ENCODE measurements around the gene SESN2.

SESN2 gene

GRCh38 chr1:28282426-28283407 is 23.4 kb downstream of the SESN2 start:
- no peak for DNase-seq

GRCh38 chr1:28286111-28286510 is 26.8 kb downstream of the SESN2 start:
- no peak for DNase-seq

DNA sequence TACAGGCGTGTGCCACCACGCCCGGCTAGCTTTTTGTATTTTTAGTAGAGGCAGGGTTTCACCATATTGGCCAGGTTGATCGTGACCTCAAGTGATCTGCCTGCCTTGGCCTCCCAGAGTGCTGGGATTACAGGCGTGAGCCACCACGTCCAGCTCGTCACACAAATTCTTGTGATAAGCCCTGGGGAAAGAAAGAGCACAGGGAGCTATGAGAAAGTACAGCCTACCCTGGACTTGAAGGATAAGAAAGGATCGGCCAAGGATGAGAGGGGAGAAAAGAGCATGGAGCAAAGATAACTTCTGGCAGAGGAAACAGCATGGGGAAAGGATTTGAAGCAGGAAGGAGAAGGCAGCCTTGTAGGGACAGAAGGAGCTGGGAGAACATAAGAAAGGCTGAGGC is 29.2 kb downstream of the SESN2 start:
- no peak for DNase-seq

DNA sequence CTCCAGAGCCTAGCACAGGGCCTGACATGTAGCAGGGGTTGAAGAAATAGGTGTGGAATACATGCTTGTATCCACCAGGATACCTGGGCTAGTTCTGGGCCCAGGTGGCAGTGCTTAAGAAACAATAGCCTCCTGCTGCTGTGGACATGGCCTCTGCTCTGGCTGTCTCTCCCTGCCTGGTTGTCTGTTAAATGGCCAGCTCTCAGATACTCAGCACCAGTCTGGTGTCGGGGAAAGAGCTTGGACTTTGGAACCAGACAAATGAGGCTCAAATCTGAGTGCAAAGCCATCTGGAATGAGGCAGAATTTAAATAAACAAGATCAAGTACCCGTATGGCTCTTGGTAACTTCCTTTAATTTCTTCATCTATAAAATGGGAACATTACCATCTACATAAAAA is 31.5 kb downstream of the SESN2 start:
- no peak for DNase-seq

DNA sequence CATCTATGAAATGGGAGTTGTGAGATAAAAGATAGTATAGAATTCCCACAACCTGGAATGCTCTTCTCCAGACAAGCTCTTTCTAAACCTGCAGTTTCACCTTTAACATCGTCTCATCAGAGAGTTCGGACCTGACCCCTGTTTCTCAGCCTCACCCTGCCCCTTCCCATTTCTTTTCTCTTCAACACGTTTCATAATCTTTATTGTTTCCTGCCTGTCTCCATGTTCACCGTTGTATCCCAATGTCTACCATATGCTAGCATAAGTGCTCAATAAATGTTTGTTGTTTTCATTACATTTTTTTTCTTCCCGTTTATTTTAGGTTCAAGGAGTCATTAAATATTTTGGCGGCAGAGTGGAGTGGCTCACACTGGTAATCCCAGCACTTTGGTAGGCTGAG is 32.4 kb downstream of the SESN2 start:
- DNase-seq = no peak

- no peak for DNase-seq
Measured at GRCh38 chr1:28295936-28296335, 36.6 kb downstream of the SESN2 start.

DNA sequence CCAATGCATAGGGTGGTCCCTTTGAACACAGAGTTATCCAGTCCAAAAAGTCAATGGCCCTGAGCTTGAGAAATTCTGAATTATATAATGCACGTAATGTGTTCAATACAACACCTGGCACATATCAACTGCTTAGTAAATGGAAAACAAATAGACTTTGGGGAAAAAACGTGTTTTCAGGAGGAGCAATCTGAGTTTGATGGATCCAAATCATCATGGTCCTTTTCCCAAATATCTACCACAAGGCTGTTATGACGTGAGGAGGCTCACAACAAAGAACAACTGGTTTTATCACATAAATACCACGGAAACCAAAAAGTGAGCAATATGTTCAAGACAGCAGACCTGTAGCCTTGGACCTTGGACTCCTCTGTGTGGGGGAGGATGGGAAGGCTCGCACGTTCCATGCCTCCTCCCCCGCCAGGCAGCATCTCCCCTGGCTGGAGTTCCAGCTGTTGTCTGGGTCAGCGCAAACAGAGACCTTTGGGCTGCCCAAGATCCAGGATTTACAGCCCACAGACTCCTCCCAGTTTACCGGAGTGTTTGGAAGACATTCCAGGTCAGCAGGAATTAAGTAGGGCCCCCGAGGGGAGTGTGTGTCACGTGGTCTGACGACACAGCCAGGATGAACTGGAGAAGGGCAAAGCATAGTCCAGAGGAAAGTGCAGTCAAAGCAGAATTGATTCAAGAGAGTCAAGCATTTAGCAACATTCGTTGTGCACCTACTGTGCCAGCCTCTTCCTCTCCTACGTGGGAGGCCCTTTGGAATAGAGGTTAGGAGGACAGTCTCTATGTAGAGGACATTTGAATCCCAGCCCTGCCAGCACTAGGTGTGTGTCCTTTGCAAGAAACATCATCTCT is 37.3 kb downstream of the SESN2 start:
- peak; percentile 65 for DNase-seq

DNA sequence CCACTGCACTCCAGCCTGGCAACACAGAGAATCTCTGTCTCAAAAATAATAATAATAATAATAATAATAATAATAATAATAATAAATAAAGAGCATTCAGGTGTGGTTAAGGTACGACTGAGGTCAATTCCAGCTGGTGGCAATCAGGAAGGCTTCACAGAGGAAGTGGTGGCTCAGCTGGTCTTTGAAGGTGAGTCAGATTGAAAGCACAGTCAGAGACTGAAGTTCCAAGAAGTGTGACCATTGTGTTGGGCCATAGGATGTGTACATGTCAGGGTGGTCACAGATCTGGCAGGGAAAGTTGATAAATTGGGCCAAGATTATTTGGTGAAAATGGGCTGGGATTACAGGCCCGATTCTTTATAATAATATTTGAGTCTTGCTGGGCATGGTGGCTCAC is 38.5 kb downstream of the SESN2 start:
- DNase-seq = no peak

GRCh38 chr1:28298438-28298837 is 39.1 kb downstream of the SESN2 start:
- DNase-seq = no peak

- DNase-seq = no peak
Measured at GRCh38 chr1:28301368-28302174, 42.3 kb downstream of the SESN2 start.

GRCh38 chr1:28302247-28302646 is 42.9 kb downstream of the SESN2 start:
- no peak for DNase-seq

DNA sequence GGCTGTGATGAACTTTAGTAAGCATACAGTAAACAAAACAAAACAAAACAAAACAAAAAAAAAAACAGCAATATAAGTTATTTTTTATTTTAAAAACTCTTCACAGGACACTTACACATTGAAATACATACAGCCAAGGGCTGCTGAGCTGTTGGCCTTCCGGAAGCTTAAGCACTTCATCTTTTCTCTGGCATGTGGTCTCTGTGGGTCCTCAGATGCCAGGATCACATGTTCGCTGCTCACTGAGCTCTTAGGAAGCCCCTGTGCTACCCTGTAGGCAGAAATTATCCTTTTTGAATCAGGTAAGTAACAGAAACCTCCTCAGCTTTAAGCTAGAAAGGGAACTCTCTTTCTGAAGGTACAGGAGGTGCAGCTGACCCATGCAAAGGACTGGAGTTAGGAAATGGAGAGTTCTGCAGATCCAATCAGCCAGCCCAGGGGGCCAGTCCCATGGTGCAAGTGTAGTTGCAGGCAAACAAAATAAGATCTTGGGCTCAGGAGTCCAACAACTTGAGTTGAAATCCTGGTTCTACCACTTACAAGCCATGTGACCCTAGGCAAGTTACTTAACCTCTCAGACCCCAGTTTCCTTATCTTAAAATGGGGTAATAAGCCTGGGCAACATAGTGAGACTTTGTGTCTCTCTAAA is 47.1 kb downstream of the SESN2 start:
- DNase-seq = no peak

DNA sequence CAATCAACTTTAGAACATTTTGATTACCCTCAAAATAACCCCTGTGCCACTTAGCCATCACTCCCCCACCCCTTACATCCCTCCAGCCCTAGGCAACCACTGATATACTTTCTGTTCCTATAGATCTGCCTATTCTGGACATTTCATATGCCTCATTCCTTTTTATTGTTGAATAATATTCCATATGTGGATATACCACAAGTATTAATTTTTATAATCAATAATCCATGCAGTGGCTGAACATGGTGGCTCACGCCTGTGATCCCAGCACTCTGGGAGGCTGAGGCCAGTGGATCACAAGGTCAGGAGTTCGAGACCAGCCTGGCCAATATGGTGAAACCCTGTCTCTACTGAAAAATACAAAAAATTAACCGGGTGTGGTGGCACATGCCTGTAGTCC is 49.4 kb downstream of the SESN2 start:
- no peak for DNase-seq

DNA sequence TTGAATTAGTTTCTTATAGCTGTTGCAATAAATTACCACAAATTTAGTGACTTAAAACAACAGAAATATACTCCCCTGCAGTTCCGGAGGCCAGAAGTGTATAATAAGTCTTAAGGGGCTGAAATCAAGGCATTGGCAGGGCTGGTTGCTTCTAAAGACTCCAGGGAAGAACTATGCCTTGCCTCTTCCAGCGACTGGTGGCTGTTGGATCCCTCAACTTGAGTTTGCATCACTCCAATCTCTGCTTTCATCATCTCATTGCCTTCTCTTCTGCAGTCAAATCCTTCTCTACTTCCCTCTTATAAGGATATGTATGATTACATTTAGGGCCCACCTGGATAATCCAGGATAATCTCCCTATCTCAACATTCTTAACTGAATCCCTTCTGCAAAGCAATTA is 50.4 kb downstream of the SESN2 start:
- no peak for DNase-seq

DNA sequence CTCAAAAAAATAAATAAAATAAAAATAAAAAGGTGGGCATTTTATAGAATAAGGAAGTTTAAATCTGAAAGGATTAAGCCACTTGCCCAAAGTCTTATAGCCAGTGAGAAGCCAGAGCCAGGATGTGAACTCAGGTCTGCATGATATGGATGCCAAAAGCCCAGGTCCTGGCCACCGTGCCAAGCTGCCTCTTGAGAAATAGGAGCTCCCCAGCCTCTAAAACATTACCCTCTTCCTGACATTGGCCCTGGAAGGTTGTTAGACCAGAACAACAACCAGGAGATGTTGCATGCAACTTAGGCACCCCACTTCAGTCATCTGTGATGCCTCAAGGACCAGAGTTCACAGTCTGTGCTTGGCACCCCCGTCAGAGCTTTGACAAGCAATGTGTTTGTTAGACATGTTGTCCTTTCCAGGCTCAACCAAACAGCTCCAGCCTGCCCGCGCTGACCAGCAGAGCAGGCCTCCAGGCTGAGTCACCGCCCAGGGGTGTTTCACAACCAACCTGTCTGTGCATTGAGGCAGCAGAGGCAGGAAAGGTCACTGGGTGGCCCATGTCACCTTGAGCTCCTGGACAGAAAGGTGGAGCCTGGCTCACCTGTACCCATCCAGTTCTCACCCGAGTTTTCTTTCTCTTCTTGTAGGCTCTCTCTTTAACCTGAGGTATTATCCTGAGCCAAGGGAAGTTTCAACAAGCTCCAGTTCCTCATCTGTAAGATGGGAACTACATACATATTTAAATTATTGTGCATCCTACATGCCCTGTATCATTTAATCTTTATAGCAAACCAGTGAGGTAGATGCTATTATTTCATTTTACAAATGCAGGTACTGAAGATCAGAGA is 54.6 kb downstream of the SESN2 start:
- DNase-seq = no peak

DNA sequence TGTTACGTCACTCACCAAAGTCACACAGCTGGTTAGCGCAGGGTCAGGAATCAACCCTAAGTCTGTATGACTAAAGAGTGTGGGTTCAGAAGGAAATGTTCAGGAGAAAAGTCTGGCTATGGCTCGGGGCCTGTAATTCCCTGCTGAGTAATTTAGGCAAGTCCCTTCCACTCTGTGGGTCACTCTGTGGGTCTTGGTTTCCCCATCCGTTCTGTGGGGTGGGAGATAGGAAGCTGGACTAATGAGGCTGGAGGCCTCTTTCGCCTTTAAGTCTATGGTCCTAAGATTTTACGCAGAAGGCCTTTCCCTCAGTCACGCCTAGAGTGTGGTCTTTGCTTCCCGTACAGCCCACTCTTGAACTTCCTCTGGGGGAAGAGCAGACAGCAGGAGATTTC is 55.2 kb downstream of the SESN2 start:
- no peak for DNase-seq

DNA sequence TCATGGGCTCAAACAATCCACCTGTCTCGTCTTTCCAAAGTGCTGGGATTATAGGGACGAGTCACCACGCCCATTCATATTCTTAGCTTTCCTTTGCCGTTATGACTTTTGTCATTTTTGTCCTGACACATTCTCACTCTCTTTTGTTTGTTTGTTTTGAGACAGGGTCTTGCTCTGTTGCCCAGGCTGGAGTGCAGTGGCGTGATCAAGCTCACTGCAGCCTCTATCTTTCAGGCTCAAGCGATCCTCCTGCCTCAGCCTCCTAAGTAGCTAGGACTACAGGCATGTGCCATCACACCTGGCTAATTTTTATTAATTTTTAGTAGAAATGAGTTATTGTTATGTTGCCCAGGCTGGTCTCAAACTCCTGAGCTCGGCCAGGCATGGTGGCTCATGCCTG is 57.7 kb downstream of the SESN2 start:
- no peak for DNase-seq

DNA sequence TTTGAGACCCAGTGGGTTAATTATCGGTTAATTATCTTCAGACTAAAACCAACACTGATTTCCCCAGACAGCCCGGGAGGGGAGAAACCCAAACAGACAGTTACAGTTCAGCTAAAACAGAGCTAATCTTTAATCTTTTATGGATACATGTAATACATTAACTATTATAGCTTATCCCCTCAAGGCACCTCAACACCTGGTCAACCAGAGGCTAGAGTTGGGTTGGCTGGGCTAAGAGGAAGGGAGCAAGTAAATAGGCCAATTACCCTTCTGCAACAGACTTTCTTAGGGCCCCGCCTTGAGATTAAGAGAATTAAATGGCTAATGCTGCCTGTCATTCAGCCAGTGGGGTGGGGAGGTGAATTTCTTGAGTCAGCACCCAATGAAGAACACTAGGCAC is 62.9 kb downstream of the SESN2 start:
- no peak for DNase-seq

DNA sequence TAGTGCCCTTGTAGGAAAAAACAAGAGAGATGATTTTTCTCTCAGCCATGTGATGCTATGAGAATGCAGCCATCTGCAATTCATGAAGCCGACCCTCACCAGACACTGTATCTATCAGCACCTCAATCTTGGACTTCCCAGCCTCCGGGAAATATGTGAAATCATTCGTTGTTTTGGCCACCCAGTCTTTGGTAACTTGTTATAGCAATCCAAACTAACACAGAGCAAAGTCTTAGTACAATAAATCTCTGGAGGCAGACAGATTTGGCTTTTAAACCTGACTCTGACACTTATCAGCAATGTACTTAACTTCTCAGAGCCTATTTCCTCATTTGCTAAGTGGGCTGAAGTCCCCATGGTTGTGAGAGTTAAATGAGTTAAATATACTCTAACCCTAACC is 64.4 kb downstream of the SESN2 start:
- no peak for DNase-seq

DNA sequence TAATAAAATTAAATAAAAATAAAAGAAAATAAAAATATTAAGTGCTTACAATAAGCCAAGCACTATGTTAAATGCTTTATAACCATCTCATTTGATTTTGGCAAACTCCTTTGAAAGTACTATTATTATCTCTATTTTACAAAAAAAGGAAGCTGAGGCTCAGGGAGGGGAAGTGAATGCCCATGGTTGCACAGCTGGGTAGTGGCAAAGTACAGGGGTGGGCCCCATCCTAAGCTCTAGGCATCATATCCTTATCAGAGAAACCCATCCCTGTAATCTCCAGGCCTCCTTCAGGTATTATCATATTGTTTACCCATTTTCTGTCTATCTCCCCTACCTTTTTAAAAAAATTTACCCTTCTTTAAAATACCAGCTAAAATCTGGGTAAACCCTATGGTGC is 67.2 kb downstream of the SESN2 start:
- DNase-seq = no peak

GRCh38 chr1:28326984-28327383 is 67.7 kb downstream of the SESN2 start:
- DNase-seq = no peak
